DMS53 (cell line): Measurements from ENCODE around the gene SASH3.
"Not testable (repeated sequence)": the region's sequence is repeated elsewhere in the genome, so short reads cannot be mapped to it uniquely, and the experiment has no call there.

Experiments
- DNase-seq: peaks from one replicate; lab custom pipeline; 2025; lab: John Stamatoyannopoulos, UW

SASH3 gene

DNA sequence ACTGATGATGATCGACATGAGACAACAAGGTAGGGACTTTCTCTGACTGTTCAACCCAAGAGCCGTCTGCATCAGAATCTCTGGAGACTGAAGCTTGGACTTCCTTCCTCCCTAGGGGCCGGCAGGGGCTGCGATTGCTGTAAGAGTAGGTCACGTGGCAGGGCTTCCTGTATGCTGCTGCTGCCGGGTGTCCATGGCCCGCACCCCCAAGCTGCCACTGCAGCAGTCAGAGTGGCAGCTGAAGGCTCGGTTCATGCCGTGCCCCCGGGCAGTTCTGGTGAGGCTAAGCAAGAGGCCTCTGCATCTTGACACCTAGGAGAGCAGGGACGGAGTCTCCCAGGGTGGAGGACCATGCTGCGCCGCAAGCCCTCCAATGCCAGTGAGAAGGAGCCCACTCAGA lies at the start of gene SASH3:
Gene SASH3, plus strand, starts transcription at position 203 of the 400 bp plus-strand sequence. Its CDS starts 149 bp downstream, at position 352.
- no peak for DNase-seq

- no peak for DNase-seq
Observed at GRCh38 chrX:129731228-129731627, 48.5 kb upstream of the SASH3 start.

DNA sequence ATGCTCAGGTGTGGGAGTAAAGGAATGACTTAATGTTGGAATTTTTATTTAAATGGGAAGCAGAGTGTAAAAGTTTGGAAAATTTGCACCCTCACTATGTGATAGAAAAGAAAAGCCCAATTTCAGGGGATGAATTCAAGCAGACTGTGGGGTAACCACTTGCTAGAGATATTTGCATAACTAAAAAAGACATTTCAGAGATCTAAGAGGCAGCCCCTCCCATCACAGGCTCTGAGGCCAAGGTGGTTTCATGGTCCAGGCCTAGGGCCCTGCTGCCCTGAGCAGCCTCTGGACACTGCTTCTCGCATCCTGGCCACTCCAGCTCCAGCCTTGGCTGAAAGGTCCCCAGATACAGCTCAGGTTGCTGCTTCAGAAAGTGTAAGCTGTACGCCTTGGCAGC lies 46.9 kb upstream of the SASH3 start:
- DNase-seq, result no peak

- DNase-seq, result no peak
Observed at GRCh38 chrX:129733335-129733734, 46.4 kb upstream of the SASH3 start.

DNA sequence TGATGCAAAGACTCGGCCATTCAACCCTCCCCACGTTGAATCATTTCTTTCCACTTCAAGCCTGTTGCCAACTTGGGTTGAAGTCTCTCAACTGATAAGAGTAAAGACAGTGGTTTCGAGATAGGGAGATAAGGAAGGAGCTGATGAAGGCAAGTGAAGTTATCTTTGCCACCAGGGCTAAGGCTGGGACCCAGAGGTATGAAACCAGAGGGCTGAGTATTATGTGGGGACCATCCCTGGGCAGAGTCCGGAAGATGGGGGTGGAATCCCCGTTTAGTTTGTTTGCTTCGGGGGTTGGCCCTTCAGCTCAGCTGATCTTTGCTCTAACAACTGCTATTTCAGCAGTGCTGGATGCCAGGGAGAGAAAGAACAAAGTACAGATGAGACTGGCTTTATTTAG lies 43.3 kb upstream of the SASH3 start:
- DNase-seq, result no peak

- peak; percentile 37 for DNase-seq
Observed at GRCh38 chrX:129737916-129738315, 41.8 kb upstream of the SASH3 start.

- DNase-seq, result no peak
Observed at GRCh38 chrX:129738466-129739308, 41.1 kb upstream of the SASH3 start, which contains the start of gene XPNPEP2. Gene XPNPEP2, plus strand, starts transcription at chrX:129738979. Its CDS starts 235 bp downstream, at chrX:129739214.

DNA sequence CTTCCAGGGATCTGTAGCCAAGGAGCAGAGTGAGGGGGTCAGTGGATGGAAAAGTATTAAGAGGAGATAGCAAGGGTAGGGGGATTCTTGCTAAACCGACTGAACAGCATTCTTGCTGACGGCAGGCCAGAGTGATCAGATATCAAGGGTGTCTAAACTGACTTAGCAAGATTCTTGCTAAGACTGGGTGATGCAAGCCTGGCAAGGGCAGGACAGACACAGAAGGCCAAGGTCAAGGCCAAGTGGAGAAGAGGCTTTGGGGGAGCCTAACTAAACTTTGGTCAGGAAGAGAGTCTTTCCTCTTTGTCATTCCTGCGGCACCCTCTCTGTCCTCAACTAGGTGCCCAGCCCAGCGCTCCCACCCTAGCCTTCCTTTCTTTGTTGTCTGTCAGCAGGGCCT lies 40.2 kb upstream of the SASH3 start:
- DNase-seq, result no peak

DNA sequence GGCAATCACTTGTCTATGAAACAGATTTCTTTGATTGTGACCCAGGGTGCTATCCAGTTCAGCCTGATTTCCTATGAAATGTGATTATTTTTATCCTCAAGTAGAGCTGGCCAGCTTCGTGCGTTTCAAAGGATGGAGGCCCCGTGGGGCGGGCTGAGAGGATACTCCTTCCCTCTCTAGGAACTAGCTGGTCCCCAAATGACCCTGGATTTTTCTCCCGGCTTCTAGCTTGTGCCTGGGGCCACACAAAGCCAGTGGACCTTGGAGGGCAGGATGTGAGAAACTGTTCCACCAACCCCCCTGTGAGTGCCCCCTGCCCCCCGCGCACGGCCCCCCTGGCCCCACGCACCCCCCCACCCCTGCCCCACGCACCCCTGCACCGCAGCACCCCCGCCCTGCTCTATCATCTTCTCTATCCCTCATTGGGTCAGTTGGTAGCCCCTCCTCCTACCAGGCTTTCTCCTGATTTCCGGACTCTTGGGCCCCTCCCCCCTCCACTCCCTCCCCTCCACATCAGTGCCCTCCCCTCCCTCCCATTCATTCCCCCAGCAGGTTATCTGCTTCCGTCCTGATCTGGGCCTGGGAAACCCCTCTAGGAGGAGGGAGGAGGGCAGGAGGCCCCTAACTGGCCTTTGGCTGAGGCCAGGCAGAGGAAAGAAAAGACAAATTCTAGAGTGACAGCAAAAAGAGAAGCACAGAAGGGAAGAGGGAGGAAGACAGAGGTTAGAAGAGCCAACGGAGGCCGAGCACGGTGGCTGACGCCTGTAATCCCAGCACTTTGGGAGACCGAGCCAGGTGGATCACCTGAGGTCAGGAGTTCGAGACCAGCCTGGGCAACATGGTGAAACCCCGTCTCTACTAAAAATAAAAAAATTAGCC lies 37.6 kb upstream of the SASH3 start:
- DNase-seq, result no peak

GRCh38 chrX:129742759-129743152 lies 37.0 kb upstream of the SASH3 start:
- DNase-seq, result not testable (repeated sequence)

GRCh38 chrX:129743821-129744220 lies 35.9 kb upstream of the SASH3 start:
- DNase-seq, result no peak

- no peak for DNase-seq
Observed at GRCh38 chrX:129744861-129745321, 34.9 kb upstream of the SASH3 start.

DNA sequence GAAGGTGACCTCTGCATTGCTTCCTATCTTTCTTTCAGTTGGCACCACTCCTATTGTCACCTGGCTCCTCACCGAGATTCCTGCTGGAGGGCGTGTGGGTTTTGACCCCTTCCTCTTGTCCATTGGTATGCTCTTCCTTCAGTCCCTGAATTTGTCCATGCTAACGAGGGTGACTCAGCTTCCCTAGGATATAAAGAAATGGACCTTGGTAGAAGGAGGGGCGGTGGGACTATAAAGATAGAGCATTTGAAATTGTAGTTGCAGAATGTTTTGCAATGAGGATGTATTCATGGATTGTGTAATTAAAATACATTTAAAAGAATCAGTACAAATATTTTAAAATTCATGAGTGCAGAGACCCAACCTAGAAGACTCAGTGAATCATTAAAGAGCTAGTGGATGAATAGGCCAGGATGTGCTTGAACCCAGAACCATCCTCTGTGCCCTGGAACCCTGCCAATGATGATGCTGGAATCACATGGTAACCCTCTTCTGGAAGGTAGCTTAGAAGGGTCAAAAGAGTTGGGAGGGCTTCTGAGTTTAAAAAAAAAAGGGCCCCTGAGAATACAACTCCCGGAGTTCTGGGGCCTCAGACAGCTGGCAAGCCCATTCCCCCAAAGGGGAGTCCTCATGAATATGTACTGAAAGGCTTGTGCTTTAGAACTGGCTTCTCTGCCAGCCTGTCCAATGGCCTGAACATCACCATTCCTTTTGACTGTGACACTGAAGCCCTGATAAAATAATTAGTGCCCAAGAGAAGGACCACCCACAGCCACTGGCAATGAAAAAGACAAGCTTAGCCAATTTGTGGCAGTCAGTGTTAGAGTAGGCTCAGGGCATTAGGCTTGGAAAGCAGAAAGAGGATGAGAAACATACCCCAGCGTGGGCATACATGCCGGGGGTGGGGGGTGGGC lies 32.9 kb upstream of the SASH3 start:
- no peak for DNase-seq

GRCh38 chrX:129747533-129747932 lies 32.2 kb upstream of the SASH3 start:
- no peak for DNase-seq

DNA sequence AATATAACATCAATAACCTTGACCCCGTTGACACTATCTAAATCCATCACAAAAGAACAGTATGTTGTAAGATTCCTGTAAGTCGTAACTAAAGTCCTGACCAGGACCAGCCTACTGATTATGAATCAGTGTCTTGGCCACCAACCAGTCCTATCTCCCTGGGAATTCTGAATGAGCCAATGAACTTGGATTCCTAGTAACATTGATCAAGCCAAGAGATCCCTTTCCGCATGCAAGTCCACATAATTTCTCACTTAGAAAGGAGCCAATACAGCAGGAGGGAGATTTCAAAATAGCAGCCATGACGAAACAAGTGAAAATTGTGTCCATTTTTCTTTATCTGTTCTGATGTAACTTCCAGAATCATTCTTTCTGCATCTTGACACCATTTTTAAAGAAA lies 31.4 kb upstream of the SASH3 start:
- no peak for DNase-seq

DNA sequence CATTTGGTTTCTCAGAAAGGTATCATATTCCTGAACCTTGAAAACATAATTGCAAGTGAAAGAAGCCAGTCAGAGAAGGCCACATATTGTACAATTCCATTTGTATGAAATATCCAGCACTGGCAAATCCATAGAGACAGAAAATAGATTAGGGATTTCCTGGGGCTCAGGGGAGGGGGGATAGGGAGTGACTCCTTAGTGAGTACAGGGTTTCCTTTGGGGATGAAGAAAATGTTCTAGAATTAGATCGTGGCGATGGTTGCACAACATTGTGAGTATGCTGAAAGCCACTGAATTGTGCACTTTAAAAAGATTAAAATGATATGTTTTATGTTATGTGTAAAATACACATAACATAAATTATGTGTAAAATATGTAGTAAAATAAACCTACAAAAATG lies 30.7 kb upstream of the SASH3 start:
- no peak for DNase-seq

GRCh38 chrX:129750971-129751370 lies 28.8 kb upstream of the SASH3 start:
- no peak for DNase-seq

GRCh38 chrX:129754056-129755024 lies 25.4 kb upstream of the SASH3 start:
- peak; percentile 9 for DNase-seq

DNA sequence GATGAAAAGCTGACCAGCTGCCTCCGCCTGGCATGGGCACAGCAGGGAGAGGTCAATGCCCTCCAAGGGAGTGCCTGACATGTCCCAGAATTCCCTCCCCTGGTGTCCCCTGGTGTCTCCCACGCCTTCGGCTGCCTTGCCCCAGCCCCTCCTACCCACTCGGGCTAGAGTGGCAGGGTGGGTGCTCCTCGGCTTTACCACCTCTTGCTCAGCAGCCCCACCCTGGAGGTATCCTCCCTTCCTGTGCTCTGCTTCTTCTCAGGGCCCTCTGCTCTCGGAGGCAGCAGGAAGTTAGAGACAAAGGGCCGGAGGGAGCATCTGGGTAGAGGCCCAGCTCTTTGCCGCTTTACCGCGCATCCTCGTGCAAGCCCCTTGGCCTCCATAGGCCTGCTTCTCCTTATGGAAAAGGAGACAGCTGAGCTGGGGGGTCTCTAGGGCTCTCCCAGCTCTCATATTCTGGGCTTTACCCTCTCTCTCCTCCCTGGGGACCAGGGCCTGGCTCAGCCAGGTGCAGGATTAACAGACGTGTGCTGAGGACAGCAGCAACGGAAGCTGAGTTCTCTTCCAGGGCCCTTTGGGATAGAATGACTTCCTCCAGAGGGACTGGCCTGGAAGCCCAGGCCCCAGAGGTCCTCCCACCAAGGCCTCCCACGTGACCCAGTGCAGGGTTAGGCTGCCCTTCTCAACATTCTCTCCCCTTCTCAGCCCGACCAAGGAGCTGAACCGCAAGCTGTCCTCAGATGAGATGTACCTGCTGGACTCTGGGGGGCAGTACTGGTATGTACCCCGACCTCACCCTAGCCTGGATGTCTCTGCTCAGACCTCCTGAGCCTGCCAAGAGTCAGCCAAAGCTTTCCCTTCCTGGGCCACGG lies 23.7 kb upstream of the SASH3 start:
- DNase-seq, result no peak
